AG04449 (cell line): Measurements from ENCODE around the gene ALB.

Experiments used
- CTCF ChIA-PET: fragments of 350-600 bp; formaldehyde crosslinking; extraction: SDS; loops from one replicate; lab custom pipeline; 2021; ENCODE audit warnings: antibody characterized with exemption; lab: Yijun Ruan, JAX
- POLR2A ChIA-PET: fragments of 400-600, 350-600 bp; formaldehyde crosslinking; extraction: SDS; loops from one replicate; lab custom pipeline; 2020; ENCODE audit warnings: antibody characterized with exemption, inconsistent platforms; lab: Yijun Ruan, JAX
- DNase-seq: peaks from one replicate; pipeline ENCODE4 v3.0.0-alpha.2; 2010; ENCODE audit warnings: low read depth, low spot score
- H3K4me3 ChIP-seq: 2 replicates; pipeline ENCODE4 v1.5.1; 2011; ENCODE audit warnings: low read depth, mild to moderate bottlenecking, control low read depth, low read length
- TF ChIP-seq, protein P1 (sequence below): IDR thresholded peaks from one replicate; pipeline ENCODE4 v1.5.1; 2011; ENCODE audit warnings: mild to moderate bottlenecking, moderate library complexity, low read length, control low read depth, inconsistent platforms; ENCODE audit not compliant: insufficient read depth; ENCODE audit errors: missing control alignments

The ALB gene

DNA sequence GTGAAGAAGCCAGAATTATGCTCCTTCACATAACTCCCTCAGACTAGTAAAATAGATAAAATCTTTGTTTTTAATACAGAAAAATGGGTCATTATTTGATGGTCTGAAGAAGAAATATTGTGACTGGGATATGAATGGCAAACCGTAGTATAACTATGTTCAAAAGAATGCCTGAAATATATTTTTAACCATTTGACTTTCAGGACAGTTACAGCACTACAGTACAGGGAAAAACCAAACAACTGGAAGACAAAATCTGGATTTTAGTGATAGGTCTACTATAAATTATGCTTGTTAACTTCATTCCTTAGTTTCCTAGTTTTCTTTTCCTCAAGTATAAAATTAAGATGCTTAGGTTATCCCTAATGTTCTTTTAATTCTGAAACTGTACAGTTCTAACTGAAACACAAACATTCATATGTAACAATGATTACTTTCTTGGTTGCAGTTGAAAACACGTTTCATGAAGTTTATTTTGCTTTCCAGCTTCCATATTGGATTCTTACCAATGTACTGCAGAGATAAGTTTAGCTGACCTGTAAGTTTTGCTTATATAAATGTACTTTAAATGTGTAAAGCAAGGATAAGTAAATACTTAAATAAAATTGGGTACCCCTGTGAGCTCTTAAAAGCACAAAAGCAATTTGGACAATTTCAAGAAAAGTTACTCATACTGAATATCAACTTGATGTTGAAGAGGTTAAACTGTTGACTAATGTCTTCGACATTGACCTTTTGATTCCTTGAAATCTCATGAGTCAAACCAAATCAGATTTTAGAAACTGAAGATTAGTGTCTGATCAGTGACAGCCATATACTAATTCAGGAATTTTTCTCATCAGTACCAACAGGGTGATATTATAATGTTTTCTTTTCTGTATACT, 32.8 kb downstream of the ALB start:
- H3K4me3 ChIP-seq = no peak overlapping the region
- TF ChIP-seq, protein P1, sequence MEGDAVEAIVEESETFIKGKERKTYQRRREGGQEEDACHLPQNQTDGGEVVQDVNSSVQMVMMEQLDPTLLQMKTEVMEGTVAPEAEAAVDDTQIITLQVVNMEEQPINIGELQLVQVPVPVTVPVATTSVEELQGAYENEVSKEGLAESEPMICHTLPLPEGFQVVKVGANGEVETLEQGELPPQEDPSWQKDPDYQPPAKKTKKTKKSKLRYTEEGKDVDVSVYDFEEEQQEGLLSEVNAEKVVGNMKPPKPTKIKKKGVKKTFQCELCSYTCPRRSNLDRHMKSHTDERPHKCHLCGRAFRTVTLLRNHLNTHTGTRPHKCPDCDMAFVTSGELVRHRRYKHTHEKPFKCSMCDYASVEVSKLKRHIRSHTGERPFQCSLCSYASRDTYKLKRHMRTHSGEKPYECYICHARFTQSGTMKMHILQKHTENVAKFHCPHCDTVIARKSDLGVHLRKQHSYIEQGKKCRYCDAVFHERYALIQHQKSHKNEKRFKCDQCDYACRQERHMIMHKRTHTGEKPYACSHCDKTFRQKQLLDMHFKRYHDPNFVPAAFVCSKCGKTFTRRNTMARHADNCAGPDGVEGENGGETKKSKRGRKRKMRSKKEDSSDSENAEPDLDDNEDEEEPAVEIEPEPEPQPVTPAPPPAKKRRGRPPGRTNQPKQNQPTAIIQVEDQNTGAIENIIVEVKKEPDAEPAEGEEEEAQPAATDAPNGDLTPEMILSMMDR = no peak
- ChIA-PET CTCF (interaction anchor here (2.4 kb wide), 1 partner anchor 9 kb away, joined by 12 read pairs; no protein-coding TSS in a partner anchor), POLR2A (no interaction called here)
- DNase-seq = no peak

DNA sequence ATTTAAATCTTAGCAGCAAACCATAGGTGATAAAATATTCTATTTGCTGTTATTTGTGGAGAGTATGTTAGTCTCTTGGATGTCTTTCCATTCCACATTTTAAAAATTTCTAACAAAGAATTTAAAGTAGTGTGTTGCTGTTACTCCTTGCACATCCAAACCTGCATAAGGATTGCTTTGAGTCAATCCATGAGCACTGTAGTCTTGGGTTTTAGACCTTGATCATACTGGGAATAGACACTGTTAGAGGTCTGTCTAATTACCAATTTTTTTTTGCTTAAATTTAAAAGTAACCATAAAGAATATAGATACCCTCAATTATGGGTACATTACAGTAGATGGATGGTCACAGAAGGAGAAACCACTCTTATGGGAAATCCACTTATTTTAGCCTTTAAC, 33.5 kb downstream of the ALB start:
- DNase-seq = no peak
- no peak overlapping the region for H3K4me3 ChIP-seq
- CTCF ChIA-PET = interaction anchor here (0.9 to 2.4 kb wide), 2 partner anchors 9 to 97 kb away, joined by 3 to 12 read pairs; no protein-coding TSS in a partner anchor
- POLR2A ChIA-PET = no interaction called here
- TF ChIP-seq, protein P1 = no peak

DNA sequence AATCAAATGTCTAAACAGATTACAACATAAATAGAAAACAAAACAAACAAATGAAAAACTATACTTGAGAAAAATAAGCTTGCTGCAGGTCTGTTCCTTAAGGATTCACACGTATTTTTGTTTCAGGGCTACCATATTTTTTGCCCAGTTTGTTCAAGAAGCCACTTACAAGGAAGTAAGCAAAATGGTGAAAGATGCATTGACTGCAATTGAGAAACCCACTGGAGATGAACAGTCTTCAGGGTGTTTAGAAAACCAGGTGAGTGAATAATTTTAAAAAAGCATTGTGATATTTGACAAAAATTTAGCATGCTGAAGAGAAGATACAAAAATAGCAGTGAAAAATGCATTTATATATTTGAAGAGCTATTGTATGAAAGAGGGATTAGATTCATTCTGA, 34.0 kb downstream of the ALB start:
- H3K4me3 ChIP-seq = no peak overlapping the region
- CTCF ChIA-PET = interaction anchor here (0.9 to 2.4 kb wide), 3 partner anchors 8 to 97 kb away, joined by 3 to 12 read pairs (median 5); no protein-coding TSS in a partner anchor
- TF ChIP-seq, protein P1 = no peak
- POLR2A ChIA-PET = no interaction called here
- DNase-seq = no peak

- ChIA-PET CTCF (interaction anchor here (1.4 to 2.4 kb wide), 2 partner anchors 7 to 11 kb away, joined by 5 to 12 read pairs; no protein-coding TSS in a partner anchor), POLR2A (no interaction called here)
- TF ChIP-seq, protein P1 = no peak
- H3K4me3 ChIP-seq = no peak overlapping the region
- no peak for DNase-seq
Observed at GRCh38 chr4:73438582-73439215, 34.6 kb downstream of the ALB start.

DNA sequence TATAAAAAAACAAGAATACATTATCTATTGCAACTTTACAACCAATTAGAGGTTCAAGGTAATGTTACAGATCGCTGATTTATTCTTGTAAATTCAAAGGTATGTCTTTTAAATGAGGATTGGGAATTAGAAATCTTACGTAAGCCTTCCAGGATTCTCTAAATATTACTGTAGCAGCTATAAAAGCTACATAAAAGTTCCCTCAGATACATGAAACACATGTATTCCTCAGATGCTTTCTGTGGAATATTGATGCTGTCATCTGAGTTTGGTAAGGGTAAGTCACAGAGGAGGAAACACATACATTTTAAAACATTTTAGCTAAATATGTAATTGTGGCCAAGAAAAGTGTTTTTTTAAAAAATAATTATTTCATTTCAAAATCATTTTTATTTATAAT, 35.4 kb downstream of the ALB start:
- ChIA-PET CTCF (interaction anchor here (1.4 kb wide), 1 partner anchor 11 kb away, joined by 5 read pairs; no protein-coding TSS in a partner anchor), POLR2A (no interaction called here)
- H3K4me3 ChIP-seq = no peak overlapping the region
- TF ChIP-seq, protein P1 = no peak
- DNase-seq = no peak

- TF ChIP-seq, protein P1 = no peak
- H3K4me3 ChIP-seq = no peak overlapping the region
- ChIA-PET POLR2A (no interaction called here), CTCF (no interaction called here)
- no peak for DNase-seq
Observed at GRCh38 chr4:73439991-73440390, 35.9 kb downstream of the ALB start.
